GM19468 (cell line): ENCODE measurements around the gene SLC9C2.
"Not testable (repeated sequence)": the region's sequence is repeated elsewhere in the genome, so short reads cannot be mapped to it uniquely, and the experiment has no call there.

Experiments used
- ATAC-seq: cut with Tn5 transposase; IDR thresholded peaks from one replicate; pipeline ENCODE4 v1.9.1; 2021; ENCODE audit warnings: mild to moderate bottlenecking, moderate library complexity, moderate number of reproducible peaks; ENCODE audit not compliant: unreplicated experiment; ENCODE audit errors: extremely low read depth

Gene SLC9C2

DNA sequence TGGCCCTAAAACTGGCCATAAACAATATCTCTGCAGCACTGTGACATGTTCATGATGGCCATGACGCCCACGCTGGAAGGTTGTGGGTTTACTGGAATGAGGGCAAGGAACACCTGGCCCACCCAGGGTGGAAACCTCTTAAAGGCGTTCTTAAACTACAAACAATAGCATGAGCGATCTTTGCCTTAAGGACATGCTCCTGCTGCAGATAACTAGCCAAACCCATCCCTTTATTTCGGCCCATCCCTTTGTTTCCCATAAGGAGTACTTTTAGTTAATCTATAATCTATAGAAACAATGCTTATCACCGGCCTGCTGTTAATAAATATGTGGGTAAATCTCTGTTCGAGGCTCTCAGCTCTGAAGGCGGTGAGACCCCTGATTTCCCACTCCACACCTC lies 109.7 kb downstream of the SLC9C2 start:
- not testable (repeated sequence) for ATAC-seq

DNA sequence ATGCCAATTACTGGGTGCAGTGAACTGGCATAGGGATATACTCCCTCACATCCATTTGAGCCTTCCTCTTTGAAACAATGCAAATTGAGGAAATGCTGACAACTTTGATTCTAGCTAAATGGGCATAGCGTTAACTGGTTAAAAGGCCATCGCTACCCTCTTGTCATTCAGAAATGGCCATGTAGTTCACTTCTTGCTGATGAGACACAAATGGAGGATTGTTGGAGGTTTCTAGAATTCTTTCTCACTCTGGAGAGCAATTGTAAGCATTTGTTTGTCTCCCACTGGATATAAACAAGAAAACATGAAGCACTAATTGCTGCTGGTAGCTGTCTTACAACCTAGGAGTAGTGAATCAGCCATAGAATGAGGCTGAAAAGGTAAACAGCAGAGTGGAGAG lies 111.4 kb downstream of the SLC9C2 start:
- no peak for ATAC-seq

DNA sequence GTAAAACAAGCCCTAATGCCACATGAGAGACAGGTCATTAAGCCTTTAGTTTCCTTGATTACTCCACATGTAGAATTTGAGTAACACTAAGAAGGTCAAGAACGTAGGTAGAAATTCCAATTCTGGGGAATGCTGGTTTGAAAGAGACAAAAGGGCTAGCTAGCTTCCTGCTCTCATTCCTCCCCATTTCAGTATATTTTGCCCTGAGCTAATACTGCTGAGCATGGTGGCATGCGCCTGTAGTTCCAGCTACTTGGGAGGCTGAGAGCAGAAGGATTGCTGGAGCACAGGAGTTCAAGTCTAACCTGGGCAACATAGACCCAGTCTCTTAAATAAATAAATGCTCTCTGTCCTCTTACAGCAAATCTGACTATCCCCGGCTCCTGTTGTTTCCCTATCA lies 112.9 kb downstream of the SLC9C2 start:
- no peak for ATAC-seq

DNA sequence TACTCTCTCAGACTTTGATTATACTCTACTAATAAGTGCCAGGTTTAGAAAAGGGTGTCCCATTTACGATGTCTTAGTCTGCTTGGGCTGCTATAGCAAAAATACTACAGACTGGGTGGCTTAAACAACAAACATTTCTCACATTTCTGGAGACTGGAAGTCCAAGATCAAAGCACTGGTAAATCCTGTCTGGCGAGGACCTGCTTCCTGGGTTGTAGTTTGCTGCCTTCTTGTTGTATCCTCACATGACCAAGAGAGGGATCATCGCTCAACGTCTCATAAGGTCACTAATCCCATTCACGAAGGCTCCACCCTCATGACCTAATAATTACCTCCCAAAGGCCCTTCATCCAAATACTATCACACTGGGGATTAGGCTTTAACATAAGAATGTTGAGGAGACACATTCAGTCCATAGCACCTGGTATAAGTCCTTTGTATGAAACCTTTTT lies 113.7 kb downstream of the SLC9C2 start:
- no peak for ATAC-seq

DNA sequence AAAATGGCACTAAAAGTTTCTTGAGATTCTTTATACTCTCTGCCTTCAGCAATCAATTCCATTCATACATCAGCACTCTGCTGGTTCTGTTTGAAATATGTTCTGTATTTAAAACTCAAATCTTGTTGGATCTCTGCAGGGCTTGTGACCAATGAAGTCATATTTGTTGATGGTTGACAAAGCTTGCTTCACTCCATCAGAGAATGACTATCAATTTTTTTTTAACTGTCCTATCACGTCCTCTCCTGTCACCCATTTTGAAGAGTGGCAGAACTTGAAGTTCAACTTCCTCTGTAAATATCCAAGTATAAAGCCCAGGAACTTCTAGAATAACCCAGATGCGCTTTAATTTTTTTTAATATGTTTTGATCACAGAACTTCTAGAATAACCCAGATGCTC lies 114.9 kb downstream of the SLC9C2 start:
- no peak for ATAC-seq

DNA sequence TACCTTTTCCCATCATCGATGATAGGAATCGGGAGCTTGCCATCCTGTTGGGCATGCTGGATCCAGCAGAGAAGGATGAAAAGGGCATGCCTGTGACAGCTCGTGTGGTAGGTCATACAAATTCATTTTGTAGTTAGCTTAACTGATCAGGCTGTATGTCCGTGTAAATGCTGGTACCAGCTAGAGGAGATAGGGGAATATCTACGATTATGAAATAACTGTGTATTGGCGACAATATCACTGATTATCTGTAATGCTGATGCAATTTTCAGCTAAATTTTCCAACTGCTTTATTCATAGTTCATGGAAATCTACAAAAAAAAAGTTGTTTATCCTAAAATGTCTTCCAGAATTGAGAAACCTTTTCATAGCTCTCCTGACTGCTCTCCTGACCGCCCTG lies 117.5 kb downstream of the SLC9C2 start:
- no peak for ATAC-seq

DNA sequence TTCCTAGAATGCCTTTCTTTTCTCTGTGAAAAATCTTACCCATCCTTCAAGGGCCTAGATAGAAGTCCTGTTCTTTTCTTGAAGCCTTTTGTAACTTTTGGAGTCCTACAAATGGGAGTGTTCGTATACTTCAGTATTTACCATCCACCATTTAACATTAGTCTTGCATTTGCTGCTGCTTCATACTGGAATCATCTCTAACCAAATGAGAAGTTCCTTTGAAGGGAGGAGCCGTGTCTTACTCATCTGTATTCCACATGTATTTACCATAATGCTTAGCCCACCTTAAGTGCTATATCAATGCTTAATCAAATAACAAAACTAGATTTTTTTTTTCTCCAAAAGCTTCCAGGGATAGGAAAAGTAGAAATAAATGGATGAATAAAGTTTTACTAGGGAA lies 118.6 kb downstream of the SLC9C2 start:
- ATAC-seq, result no peak

DNA sequence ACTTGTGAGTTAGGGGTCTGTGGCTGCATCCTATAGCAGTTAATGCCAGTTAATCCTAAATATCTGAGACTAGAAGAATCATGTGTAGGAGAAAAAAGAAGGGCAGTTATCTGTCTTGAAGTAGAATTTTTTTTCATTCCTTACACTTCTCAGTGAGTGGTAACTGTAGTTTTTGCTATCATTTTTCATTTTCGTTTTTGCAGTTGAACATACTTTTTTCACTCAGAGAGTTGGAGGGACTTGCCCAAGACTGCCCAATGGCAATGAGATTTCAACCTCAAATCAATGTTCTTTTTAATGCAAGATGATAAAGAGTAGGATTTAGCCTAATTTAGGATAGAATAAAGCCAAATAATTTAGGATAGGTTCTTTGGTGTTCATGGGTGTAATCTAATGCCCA lies 120.2 kb downstream of the SLC9C2 start:
- ATAC-seq, result no peak

DNA sequence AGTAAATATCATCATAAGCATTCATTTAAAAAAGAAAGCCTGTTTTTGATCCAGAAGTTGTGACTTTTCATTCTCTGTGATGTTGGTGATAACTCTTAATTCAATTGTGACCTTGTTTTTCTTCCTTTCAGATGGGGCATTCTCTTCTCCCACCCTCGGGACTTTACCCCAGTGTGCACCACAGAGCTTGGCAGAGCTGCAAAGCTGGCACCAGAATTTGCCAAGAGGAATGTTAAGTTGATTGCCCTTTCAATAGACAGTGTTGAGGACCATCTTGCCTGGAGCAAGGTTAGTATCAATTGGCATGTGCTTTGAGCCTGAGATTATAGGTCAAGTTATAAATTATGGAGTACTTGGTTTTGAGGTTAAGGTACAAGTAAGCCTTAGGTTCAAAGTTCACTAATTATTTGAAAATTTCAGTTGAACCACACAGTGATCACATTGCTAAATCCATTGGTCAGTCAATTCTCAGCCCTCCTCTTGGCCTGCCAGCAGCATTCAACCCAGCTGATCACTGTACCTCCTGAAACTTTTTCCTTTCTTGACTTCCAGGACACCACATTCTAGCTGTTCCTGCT lies 121.6 kb downstream of the SLC9C2 start:
- ATAC-seq, result no peak

DNA sequence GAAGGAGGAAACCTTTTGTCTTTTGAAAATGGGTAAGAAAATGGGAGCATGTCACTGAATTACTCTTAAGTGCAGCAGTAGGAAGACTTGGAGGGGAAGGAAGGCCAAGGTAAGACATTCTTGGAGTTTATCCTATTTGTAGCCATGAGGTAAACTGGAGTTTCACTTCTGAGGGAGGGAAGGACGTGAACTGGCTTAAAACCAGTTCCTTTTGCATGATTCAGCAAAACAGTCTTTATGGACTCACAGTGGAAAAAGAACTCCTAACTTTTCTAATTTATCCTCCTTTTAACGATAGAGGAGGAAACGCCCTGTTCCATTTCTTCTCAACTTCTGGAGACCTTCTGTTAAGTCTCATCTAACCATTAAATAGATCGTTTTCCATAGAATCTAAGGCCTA lies 123.2 kb downstream of the SLC9C2 start:
- ATAC-seq, result no peak

DNA sequence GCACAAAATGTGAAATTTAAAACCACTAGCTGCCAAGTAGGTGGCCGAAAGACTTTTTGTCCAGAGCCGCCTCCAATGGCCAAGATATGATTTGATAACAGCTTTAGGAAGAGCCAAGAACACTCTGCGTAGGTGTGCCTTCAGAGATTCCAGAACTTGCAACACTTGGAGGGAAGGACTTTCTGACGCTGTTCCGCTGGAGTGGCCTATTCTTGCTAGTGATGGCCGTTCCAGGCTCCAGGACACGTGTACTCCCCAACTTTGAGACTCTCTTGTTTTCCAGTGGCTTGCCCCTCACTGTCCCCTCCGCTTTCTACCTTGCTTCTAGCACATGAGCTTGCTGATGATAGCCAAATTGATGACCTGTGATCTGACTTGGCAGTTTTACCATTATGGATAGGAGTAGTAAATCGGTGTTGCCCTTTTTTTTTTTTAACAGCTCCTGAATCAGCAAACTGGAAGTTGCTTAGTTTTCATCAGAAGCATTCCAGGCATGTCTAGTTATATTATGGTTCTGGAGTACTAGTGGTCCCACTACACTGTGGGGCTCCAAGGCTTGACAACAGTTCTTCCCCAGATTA lies 124.7 kb downstream of the SLC9C2 start:
- ATAC-seq, result no peak

DNA sequence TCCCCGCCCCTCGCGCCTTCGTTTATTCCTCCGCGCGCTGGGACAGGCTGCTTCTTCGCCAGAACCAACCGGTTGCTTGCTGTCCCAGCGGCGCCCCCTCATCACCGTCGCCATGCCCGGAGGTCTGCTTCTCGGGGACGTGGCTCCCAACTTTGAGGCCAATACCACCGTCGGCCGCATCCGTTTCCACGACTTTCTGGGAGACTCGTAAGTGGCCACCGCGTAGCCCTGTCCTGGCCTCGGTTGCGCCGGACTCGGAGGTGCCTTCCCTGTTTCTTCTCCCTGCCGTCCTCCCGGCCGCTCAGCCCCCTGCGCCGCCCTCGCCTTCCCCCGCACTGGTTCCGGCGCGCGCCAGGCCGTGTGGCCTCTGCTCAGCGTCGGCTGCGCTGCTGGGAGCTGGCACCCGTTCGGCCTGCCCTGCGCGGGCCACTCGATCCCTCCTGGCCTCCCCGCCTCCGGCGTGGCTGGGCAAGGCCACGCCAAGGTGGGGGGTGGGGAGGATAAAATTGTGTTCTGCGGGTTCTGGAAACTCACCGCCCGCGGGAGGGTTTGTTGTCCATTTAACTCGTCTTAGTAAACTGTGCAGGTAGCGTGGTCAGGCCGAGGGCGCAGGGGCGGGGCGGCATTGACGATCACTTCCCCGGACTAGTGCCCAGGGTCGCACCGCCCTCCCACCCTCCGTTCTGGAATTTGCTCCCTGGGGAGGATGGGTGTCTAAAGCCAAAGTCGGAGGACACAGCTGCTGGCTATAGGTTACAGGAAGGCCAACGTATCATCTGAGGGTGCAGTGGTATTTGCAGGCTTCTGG lies 125.4 kb downstream of the SLC9C2 start, which contains the start of gene PRDX6:
TSS of gene PRDX6 (plus strand) at position 50 of the 808 bp plus-strand sequence. CDS start at position 113, 63 bp downstream.
- peak; percentile 2 for ATAC-seq

DNA sequence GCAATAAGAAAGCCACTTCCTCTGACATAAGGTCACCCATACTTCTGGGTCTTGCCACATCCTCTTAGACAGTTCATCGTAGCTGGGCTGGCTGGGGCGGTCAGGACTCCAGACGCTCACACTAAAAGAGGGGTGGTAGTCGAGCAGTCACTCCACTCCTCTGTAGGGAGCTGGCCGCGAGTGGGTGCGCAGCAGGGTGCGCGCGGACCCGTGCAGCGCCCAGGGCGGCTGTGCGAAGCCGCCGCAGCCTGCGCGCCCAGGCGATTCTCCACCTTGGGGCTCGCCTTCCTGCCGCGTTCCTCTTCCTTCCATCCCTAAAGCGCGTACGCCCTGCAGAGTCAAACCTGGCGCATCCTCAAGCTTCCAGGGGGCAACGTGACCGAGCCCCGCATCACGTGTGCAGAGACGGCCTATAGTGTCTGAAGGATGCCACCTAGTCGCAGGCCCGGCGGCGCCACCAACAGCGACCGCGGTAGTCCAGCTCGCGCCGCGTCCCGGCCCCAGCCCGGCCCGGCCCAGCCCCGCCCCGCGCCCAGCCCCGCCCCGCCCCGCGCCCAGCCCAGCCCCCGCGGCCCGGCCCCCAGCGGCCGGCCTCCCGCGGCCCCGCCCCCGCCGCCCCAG lies 126.1 kb downstream of the SLC9C2 start:
- ATAC-seq, result peak; percentile 97

DNA sequence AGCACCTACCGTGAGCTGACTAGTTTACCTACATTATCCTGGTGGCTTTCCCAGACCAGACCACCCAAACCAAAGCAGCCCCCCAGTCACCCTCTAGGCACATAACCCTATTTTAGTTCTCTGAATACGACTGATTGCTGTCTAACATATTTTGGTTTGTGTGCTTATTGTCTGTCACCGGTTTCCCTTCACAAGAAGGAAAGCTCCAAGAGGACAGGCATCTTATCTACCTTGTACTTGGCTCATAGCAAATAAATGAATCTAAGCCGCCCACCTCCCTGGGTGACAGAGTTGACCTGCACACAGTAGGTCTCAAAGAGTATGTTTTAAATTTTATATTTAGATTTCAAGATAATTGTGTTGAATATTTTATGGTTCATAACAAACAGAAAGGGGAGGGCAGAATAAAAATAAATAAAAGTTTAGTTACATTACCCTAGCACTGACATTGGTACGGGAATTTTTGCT lies 126.6 kb downstream of the SLC9C2 start:
- ATAC-seq, result no peak

DNA sequence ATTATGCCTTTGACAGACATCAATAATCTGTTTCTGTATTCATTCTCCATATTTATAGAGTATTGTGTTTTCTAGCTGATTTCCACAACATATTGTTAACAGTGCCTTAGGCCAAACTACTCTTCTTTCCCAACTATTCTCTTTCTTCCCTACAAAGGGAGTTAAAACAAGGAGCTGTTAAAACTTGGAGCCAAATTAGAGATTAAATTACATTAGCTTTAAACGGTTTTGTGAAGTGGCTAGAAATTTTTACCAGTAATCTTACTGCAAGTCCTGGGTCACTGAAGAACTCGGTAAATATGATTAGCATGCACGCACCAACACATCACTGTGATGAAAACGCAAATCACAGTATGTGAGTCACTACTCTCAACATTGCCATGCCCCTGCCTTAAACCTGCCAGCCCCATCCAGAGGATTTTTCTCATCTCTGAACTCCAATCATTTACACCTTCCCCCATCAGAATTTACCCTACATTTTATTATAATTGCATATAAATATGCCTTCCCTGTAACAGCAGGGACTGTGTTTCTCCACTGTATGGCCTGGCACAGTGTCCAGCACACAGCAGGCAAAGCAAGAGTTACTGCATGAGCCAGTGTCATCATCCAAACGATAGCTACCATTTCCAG lies 127.2 kb downstream of the SLC9C2 start:
- ATAC-seq, result no peak

DNA sequence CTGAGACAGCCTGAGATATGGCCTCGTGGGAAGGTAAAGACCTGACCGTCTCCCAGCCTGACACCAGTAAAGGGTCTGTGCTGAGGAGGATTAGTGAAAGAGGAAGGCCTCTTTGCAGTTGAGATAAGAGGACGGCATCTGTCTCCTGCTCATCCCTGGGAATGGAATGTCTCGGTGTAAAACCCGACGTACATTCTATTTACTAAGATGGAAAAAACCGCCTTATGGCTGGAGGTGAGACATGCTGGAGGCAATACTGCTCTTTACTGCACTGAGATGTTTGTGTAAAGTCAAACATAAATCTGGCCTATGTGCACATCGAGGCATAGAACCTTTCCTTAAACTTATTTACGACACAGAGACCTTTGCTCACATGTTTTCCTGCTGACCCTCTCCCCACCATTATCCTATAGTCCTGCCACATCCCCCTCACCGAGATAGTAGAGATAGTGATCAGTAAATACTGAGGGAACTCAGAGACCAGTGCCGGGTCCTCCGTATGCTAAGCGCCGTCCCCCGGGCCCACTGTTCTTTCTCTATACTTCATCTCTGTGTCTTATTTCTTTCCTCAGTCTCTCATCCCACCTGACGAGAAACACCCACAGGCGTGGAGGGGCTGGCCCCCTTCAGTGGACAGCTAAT lies 128.0 kb downstream of the SLC9C2 start:
- not testable (repeated sequence) for ATAC-seq

DNA sequence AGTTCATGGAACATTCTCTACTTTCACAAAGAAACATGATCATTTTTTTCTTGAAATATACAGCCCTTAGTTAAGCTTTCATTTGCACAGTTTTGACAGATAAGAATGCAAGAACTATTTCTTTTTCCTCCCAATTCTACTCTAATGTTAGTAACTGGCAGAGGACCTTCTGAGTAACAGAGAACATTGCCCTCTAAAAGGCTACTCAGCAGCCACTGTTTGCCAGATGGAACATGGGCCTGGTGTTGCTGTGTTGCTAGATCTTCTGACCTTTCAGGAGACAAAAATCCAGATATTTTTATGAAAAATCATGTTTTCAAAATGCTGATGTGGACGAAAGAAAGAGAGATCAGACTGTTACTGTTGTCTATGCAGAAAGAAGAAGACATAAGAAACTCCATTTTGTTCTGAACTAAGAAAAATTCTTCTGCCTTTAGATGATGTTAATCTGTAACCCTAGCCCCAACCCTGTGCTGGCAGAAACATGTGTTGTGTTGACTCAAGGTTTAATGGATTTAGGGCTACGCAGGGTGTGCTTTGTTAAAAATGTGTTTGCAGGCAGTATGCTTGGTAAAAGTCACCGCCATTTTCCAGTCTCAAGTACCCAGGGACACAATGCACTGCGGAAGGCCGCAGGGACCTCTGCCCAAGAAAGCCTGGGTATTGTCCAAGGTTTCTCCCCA lies 128.6 kb downstream of the SLC9C2 start:
- ATAC-seq, result no peak

DNA sequence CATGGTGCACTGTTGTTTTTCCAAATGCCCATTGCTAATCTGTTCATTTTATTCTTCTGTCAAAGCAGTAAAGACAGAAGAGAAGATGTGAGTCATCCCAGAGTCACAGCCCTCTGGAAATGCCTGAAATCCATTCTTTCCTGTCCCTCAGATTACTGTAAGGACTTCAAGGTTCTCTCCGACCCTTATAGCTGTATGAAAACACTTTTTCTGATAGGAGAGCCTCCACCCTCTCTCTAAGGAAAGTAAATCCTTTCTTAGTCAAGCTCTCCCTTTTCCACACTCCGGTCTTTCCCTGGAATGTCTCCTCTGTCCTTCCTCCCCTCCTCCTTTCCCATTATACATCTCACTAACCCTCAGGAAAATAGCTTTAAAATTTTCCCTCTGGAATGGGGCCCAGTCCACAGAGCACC lies 129.3 kb downstream of the SLC9C2 start:
- no peak for ATAC-seq

DNA sequence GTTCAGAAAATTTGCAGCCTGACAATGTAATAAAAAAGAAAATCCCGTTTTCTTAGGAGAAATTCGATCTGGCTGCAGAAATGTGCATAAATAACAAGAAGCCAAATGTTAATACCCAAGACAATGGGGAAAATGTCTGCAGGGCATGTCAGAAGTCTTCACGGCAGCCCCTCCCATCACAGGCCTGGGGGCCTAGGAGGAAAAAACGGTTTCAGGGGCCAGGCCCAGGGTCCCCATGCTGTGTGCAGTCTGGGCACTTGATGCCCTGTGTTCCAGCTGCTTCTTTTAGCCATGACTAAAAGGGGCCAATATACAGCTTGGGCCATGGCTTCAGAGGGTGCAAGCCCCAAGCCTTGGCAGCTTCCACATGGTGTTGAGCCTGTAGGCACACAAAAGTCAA lies 132.3 kb downstream of the SLC9C2 start:
- no peak for ATAC-seq
